Skeletal muscle satellite cell (primary cell): ENCODE results near the gene SH3GL3.

Experiments
- H3K27me3 ChIP-seq: 2 replicates; pipeline ENCODE4 v1.7.0; 2013; ENCODE audit warnings: low read length; ENCODE audit not compliant: control insufficient read depth, insufficient read depth
- H3K36me3 ChIP-seq: 2 replicates; pipeline ENCODE4 v1.7.0; 2013; ENCODE audit warnings: mild to moderate bottlenecking, control low read depth, low read length; ENCODE audit not compliant: insufficient read depth
- H3K4me1 ChIP-seq: 2 replicates; pipeline ENCODE4 v1.7.0; 2013; ENCODE audit warnings: low read length; ENCODE audit not compliant: control insufficient read depth, insufficient read depth
- H3K4me2 ChIP-seq: 2 replicates; pipeline ENCODE4 v1.7.0; 2013; ENCODE audit warnings: mild to moderate bottlenecking, low read length
- H3K4me3 ChIP-seq: 2 replicates; pipeline ENCODE4 v1.7.0; 2013; ENCODE audit warnings: low read length
- H3K9ac ChIP-seq: 2 replicates; pipeline ENCODE4 v1.7.0; 2013; ENCODE audit warnings: mild to moderate bottlenecking, low read depth, low read length, moderate library complexity
- H3K9me3 ChIP-seq: replicated peaks from 2 replicates; pipeline ENCODE4 v1.7.0; 2013; ENCODE audit warnings: mild to moderate bottlenecking, control low read depth, low read length

The SH3GL3 gene

GRCh38 chr15:83643201-83643600 is 196.1 kb downstream of the SH3GL3 start:
- Histone ChIP-seq H3K9me3 (no peaks in the 10 kb centered on the region), H3K4me2 (no peak overlapping the region), H3K4me1 (no peaks in the 10 kb centered on the region), H3K4me3 (no peak overlapping the region), H3K9ac (no peak overlapping the region), H3K36me3 (no peaks in the 10 kb centered on the region), H3K27me3 (peaks cover 7% of the 10 kb centered on the region)

- Histone ChIP-seq H3K9ac (no peak overlapping the region), H3K4me2 (no peak overlapping the region), H3K9me3 (no peaks in the 10 kb centered on the region), H3K4me1 (no peaks in the 10 kb centered on the region), H3K36me3 (no peaks in the 10 kb centered on the region), H3K4me3 (no peak overlapping the region), H3K27me3 (peaks cover 19% of the 10 kb centered on the region)
These were observed 197.3 kb downstream of the SH3GL3 start for GRCh38 chr15:83644439-83644838.

- H3K27me3 ChIP-seq, result peaks cover 65% of the 10 kb centered on the region
These were observed 203.7 kb downstream of the SH3GL3 start for GRCh38 chr15:83650831-83651230.

GRCh38 chr15:83651541-83651940 is 204.4 kb downstream of the SH3GL3 start:
- peaks cover 6% of the 10 kb centered on the region for H3K4me1 ChIP-seq
- H3K27me3 ChIP-seq, result peaks cover 71% of the 10 kb centered on the region
- no peaks in the 10 kb centered on the region for H3K9me3 ChIP-seq
- no peaks in the 10 kb centered on the region for H3K36me3 ChIP-seq
- H3K4me3 ChIP-seq, result no peak overlapping the region
- H3K9ac ChIP-seq, result no peak overlapping the region
- H3K4me2 ChIP-seq, result no peak overlapping the region

More at GRCh38 chr15:83650831-83651230, 203.7 kb downstream of the SH3GL3 start:
- no peaks in the 10 kb centered on the region for H3K9me3 ChIP-seq
- no peak overlapping the region for H3K9ac ChIP-seq
- H3K36me3 ChIP-seq, result no peaks in the 10 kb centered on the region
- no peak overlapping the region for H3K4me2 ChIP-seq
- H3K4me3 ChIP-seq, result no peak overlapping the region
- peaks cover 6% of the 10 kb centered on the region for H3K4me1 ChIP-seq

GRCh38 chr15:83652626-83653204 is 205.6 kb downstream of the SH3GL3 start:
- no peaks in the 10 kb centered on the region for H3K36me3 ChIP-seq
- no peaks in the 10 kb centered on the region for H3K9me3 ChIP-seq
- H3K4me1 ChIP-seq, result peaks cover 6% of the 10 kb centered on the region
- H3K9ac ChIP-seq, result no peak overlapping the region
- peaks cover 71% of the 10 kb centered on the region for H3K27me3 ChIP-seq
- no peak overlapping the region for H3K4me3 ChIP-seq
- H3K4me2 ChIP-seq, result no peak overlapping the region

DNA sequence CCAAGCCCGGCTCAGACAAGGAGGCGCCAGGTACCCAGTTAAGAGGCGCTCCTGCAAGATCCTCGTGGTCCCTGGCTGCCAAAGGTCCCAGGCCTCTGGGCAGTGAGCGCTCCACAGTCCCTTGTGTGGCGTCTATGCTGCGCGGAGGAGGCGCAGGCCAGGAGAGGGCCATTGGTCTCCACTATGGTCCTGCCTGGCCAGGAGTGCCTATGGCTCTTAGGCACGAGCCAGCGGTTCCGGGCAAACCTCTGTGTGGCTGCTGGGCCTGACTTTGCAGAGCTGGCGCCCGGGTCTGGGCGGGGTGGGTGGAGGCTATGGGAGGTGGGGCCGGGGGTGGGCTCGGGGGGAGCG is 206.1 kb downstream of the SH3GL3 start:
- no peak overlapping the region for H3K9ac ChIP-seq
- H3K27me3 ChIP-seq, result peaks cover 70% of the 10 kb centered on the region
- no peaks in the 10 kb centered on the region for H3K9me3 ChIP-seq
- no peak overlapping the region for H3K4me3 ChIP-seq
- peaks cover 6% of the 10 kb centered on the region for H3K4me1 ChIP-seq
- H3K4me2 ChIP-seq, result no peak overlapping the region
- H3K36me3 ChIP-seq, result no peaks in the 10 kb centered on the region

DNA sequence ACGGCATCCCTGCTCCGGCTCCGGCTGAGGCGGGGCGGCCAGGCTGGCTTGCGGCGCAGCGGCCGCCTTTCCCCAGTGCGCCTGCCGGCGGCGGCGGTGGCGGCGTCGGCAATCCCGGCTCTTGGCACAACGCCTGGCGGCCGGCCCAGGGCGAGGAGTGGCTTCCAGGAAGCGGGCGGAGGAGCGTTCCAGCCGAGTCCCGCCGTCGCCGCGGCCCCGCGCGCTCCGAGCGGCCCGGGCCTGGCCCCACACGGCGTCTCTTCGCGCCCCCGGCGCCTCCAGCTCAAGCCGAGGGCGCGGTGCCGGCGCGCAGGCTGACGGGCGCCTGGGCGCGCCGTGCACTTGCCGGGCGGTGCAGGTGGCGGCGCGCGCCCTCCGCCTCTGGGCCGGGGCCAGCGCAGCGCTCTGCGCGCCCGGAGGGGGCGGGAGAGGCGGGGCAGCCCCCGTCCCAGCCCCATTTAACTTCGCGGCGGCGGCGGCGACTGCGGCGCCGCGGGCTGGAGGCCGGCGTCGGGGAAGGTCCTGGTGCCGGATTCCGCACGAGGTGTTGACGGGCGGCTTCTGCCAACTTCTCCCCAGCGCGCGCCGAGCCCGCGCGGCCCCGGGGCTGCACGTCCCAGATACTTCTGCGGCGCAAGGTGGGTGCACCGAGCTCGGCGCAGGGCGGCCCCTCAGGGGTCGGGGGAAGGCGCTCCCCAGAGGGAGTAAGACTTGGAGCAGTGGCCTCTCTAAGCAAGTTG is 206.7 kb downstream of the SH3GL3 start, which contains the start of gene ADAMTSL3:
TSS of gene ADAMTSL3 (plus strand) at position 485 of the 740 bp plus-strand sequence. CDS start 1,639 bp downstream, outside the sequence.
- Histone ChIP-seq H3K36me3 (no peaks in the 10 kb centered on the region), H3K9me3 (no peaks in the 10 kb centered on the region), H3K4me1 (peaks cover 6% of the 10 kb centered on the region), H3K27me3 (peaks cover 64% of the 10 kb centered on the region), H3K4me2 (peak within 1 kb of the TSS; percentile 76), H3K4me3 (peak within 1 kb of the TSS; percentile 59), H3K9ac (no peak within 1 kb of the TSS)

- H3K4me1 ChIP-seq, result peaks cover 6% of the 10 kb centered on the region
- H3K9ac ChIP-seq, result no peak overlapping the region
- peak overlapping the region; percentile 76 for H3K4me2 ChIP-seq
- H3K27me3 ChIP-seq, result peaks cover 59% of the 10 kb centered on the region
- no peaks in the 10 kb centered on the region for H3K9me3 ChIP-seq
- no peaks in the 10 kb centered on the region for H3K36me3 ChIP-seq
- H3K4me3 ChIP-seq, result peak overlapping the region; percentile 59
These were observed 207.5 kb downstream of the SH3GL3 start for GRCh38 chr15:83654379-83655236.

- H3K4me2 ChIP-seq, result no peak overlapping the region
- peaks cover 6% of the 10 kb centered on the region for H3K4me1 ChIP-seq
- no peak overlapping the region for H3K4me3 ChIP-seq
- no peaks in the 10 kb centered on the region for H3K9me3 ChIP-seq
- no peaks in the 10 kb centered on the region for H3K36me3 ChIP-seq
- peaks cover 53% of the 10 kb centered on the region for H3K27me3 ChIP-seq
- H3K9ac ChIP-seq, result no peak overlapping the region
These were observed 208.1 kb downstream of the SH3GL3 start for GRCh38 chr15:83655237-83655616.

DNA sequence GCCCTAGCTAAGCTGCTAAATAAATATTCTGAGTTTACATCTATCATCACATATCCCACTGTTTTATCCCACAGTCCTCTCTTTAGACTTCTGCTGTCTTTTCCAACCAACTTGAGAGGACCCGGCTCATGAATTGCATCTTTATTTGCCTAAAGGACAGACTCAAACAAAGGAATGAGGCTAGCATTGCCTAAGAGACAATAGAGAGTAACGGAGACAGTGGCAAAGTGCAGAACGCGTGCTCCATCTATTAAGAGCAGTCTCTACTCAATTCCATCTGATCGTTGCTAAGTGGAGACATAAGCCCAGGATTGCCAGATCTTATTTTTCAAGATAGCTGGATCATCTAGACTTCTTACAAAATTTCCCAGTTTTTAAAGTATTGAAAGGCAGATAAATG is 209.1 kb downstream of the SH3GL3 start:
- Histone ChIP-seq H3K36me3 (no peaks in the 10 kb centered on the region), H3K4me3 (no peak overlapping the region), H3K27me3 (peaks cover 46% of the 10 kb centered on the region), H3K4me1 (peaks cover 6% of the 10 kb centered on the region), H3K4me2 (no peak overlapping the region), H3K9me3 (no peaks in the 10 kb centered on the region), H3K9ac (no peak overlapping the region)

- no peak overlapping the region for H3K4me2 ChIP-seq
- peaks cover 44% of the 10 kb centered on the region for H3K27me3 ChIP-seq
- H3K9me3 ChIP-seq, result no peaks in the 10 kb centered on the region
These were observed 209.9 kb downstream of the SH3GL3 start for GRCh38 chr15:83656943-83657528.

More at GRCh38 chr15:83656943-83657528, 209.9 kb downstream of the SH3GL3 start:
- Histone ChIP-seq H3K36me3 (no peaks in the 10 kb centered on the region), H3K4me3 (no peak overlapping the region), H3K4me1 (peaks cover 6% of the 10 kb centered on the region), H3K9ac (no peak overlapping the region)
